T-cell (primary cell): ENCODE results near the gene PCDHA10. TPM values are rescaled to one million over a fixed set of nuclear protein-coding genes. Genes with fewer than 3 reads are reported as not detected.
"Not testable (repeated sequence)": the region's sequence is repeated elsewhere in the genome, so short reads cannot be mapped to it uniquely, and the experiment has no call there.

Experiments
- ATAC-seq, 4 experiments: fragments of 200-7000 bp in 3 of 4; fragments of 150-1000 bp in 1 of 4; cut with Tn5 transposase; replicated peaks in 1 of 4; 1 replicate in 3 of 4; 2 replicates in 1 of 4; pipeline ENCODE4 v1.10.0; 2021; ENCODE audit warnings: moderate library complexity in 3 of 4, mild to moderate bottlenecking in 2 of 4, moderate number of reproducible peaks in 1 of 4
- CTCF ChIA-PET, 2 donors: fragments of 300-600 bp; sonication (Branson Sonifier 250); formaldehyde crosslinking; loops; one replicate each; lab custom pipeline; 2022; ENCODE audit warnings: antibody characterized with exemption in 2 of 2; lab: Charles Lee
- POLR2A ChIA-PET, 2 donors: fragments of 300-600 bp; sonication (Branson Sonifier 250); formaldehyde crosslinking; loops; one replicate each; lab custom pipeline; 2022; ENCODE audit warnings: antibody characterized with exemption in 2 of 2; lab: Charles Lee
- DNase-seq, 35 experiments: peaks; one replicate each; pipeline versions ENCODE4 v3.0.0 to v3.0.0-alpha.2; 2013 to 2023
- H3K27ac ChIP-seq: one replicate; pipeline ENCODE4 v1.5.1; 2013; ENCODE audit warnings: low read length
- H3K27me3 ChIP-seq, 2 experiments: replicated peaks in 1 of 2; 1 replicate in 1 of 2; 2 replicates in 1 of 2; pipeline versions ENCODE4 v1.6.1 to v1.7.0; 2013; ENCODE audit warnings: low read length in 1 of 2, mixed read lengths in 1 of 2; ENCODE audit not compliant: control insufficient read depth in 2 of 2, insufficient read depth in 2 of 2; ENCODE audit errors: extremely low read depth in 1 of 2
- H3K36me3 ChIP-seq, 2 donors: 1 replicate in 1 of 2; 2 replicates in 1 of 2; pipeline versions ENCODE4 v1.6.1 to v1.7.0; 2013; ENCODE audit warnings: low read length in 1 of 2; ENCODE audit not compliant: control insufficient read depth in 2 of 2, insufficient read depth in 1 of 2; ENCODE audit errors: extremely low read depth in 1 of 2
- H3K4me1 ChIP-seq, 2 experiments: 1 replicate in 1 of 2; 2 replicates in 1 of 2; pipeline versions ENCODE4 v1.6.1 to v1.7.0; 2013; ENCODE audit warnings: low read length in 2 of 2, mixed read lengths in 1 of 2; ENCODE audit not compliant: insufficient read depth in 2 of 2, control insufficient read depth in 1 of 2; ENCODE audit errors: extremely low read depth in 1 of 2
- H3K4me3 ChIP-seq, 2 donors: 1 replicate in 1 of 2; 2 replicates in 1 of 2; pipeline versions ENCODE4 v1.5.1 to v1.7.0; 2013; ENCODE audit warnings: mild to moderate bottlenecking in 2 of 2, low read length in 1 of 2, moderate library complexity in 1 of 2; ENCODE audit not compliant: control insufficient read depth in 1 of 2; ENCODE audit errors: extremely low read depth in 1 of 2
- H3K9me3 ChIP-seq: 2 replicates; pipeline ENCODE4 v1.7.0; 2013
- H3K27ac Mint-ChIP-seq, 2 donors: one replicate each; pipeline ENCODE4 v1.8.0; 2020 to 2021; ENCODE audit warnings: mild to moderate bottlenecking in 2 of 2, mixed read lengths in 2 of 2
- H3K27me3 Mint-ChIP-seq, 2 donors: one replicate each; pipeline ENCODE4 v1.8.0; 2021 to 2022; ENCODE audit warnings: mixed read lengths in 2 of 2
- H3K36me3 Mint-ChIP-seq: one replicate; pipeline ENCODE4 v1.8.0; 2021; ENCODE audit warnings: mixed read lengths
- H3K4me1 Mint-ChIP-seq, 3 donors: one replicate each; pipeline ENCODE4 v1.8.0; 2020 to 2022; ENCODE audit warnings: mixed read lengths in 3 of 3, mild to moderate bottlenecking in 1 of 3
- H3K4me3 Mint-ChIP-seq, 3 donors: one replicate each; pipeline ENCODE4 v1.8.0; 2020 to 2022; ENCODE audit warnings: mild to moderate bottlenecking in 3 of 3, mixed read lengths in 3 of 3, moderate library complexity in 3 of 3
- H3K9me3 Mint-ChIP-seq, 3 donors: one replicate each; pipeline ENCODE4 v1.8.0; 2020 to 2022; ENCODE audit warnings: mixed read lengths in 3 of 3
- WGBS: methylation state at CpG from one replicate; pipeline ENCODE4 v1.1.5; 2013; ENCODE audit warnings: missing lambda C conversion rate; ENCODE audit not compliant: insufficient coverage; 5-methylcytosine and 5-hydroxymethylcytosine counted together
- total RNA-seq, 35 experiments: library from RNA in 6 of 35; stranded (reverse) in 6 of 35; fragments of 120-200 nt in 1 of 35; gene quantifications; one replicate each; pipeline versions ENCODE4 v1.2.1 to v1.2.4 and lab custom pipeline; 2013 to 2026

Gene PCDHA10
- total RNA-seq, 5 donors from 2014 or later (not counting 1 experiment from before 2014, with no cell fraction given), result 0.07 TPM; not detected in 4

- not testable (repeated sequence) for H3K4me3 Mint-ChIP-seq, ATAC-seq, H3K36me3 Mint-ChIP-seq
These were observed 21.0 kb downstream of the PCDHA10 start for GRCh38 chr5:140876541-140877261.

DNA sequence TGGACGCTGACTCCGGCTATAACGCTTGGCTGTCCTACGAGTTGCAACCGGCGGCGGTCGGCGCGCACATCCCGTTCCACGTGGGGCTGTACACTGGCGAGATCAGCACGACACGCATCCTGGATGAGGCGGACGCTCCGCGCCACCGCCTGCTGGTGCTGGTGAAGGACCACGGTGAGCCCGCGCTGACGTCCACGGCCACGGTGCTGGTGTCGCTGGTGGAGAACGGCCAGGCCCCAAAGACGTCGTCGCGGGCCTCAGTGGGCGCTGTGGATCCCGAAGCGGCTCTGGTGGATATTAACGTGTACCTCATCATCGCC is 21.5 kb downstream of the PCDHA10 start:
- H3K9me3 Mint-ChIP-seq, result peaks cover 19 to 35% (median 24%) of the 10 kb centered on the region in 3 donors
- H3K4me1 Mint-ChIP-seq, result no peaks in the 10 kb centered on the region
- 52% methylated on average over 37 of the region's 37 CpGs for WGBS
- H3K9me3 ChIP-seq, result no peaks in the 10 kb centered on the region
- H3K4me3 Mint-ChIP-seq, result no peak overlapping the region
- no peaks in the 10 kb centered on the region for H3K4me1 ChIP-seq
- H3K27me3 Mint-ChIP-seq, result peaks cover 43 to 49% of the 10 kb centered on the region in 2 donors
- H3K36me3 Mint-ChIP-seq, result peaks cover 9% of the 10 kb centered on the region
- peaks cover 4 to 16% of the 10 kb centered on the region in 2 experiments for H3K27me3 ChIP-seq
- ATAC-seq (no peak), DNase-seq (no peak)
- H3K4me3 ChIP-seq, result no peak overlapping the region
- H3K27ac ChIP-seq, result no peak overlapping the region
- H3K27ac Mint-ChIP-seq, result no peak overlapping the region
- CTCF ChIA-PET, result no interaction called here
- POLR2A ChIA-PET, result no interaction called here
- no peaks in the 10 kb centered on the region for H3K36me3 ChIP-seq

More at GRCh38 chr5:140876541-140877261, 21.0 kb downstream of the PCDHA10 start:
- Mint-ChIP-seq H3K9me3 (peaks cover 17 to 34% (median 22%) of the 10 kb centered on the region in 3 donors), H3K27me3 (peaks cover 41 to 50% of the 10 kb centered on the region in 2 donors)
- H3K9me3 ChIP-seq, H3K4me3 ChIP-seq, H3K27ac Mint-ChIP-seq, CTCF ChIA-PET, H3K4me1 Mint-ChIP-seq, POLR2A ChIA-PET, H3K27ac ChIP-seq, H3K36me3 ChIP-seq, H3K4me1 ChIP-seq, DNase-seq: not testable (repeated sequence)
- H3K27me3 ChIP-seq, result peaks cover 3 to 12% of the 10 kb centered on the region in 2 experiments
- 62% methylated on average over 79 of the region's 80 CpGs for WGBS

DNA sequence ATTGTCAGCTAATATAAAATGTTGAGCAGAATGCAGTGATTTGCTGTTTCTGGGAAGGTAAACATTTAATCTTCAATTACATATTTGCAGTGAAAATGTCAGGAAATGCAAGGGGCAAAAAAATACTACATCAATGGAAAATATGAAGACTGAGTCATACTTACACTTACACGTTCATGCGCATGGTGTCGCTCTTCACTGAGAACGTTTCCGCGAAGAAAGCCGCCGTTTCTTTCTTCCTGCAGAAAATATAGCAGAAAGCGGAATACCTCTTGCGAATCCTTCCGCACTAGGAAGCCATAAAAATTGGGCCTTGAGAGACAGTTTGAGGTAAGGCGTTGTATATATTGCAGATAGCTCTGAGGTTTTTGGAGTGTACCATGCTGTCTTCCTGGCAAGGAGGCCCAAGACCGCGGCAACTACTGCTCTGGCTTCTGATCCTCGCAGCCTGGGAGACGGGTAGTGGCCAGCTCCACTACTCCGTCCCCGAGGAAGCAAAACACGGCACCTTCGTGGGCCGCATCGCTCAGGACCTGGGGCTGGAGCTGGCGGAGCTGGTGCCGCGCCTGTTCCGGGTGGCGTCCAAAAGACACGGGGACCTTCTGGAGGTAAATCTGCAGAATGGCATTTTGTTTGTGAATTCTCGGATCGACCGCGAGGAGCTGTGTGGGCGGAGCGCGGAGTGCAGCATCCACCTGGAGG is 26.3 kb downstream of the PCDHA10 start, which contains the start of gene PCDHA13:
PCDHA13 (plus strand) TSS at position 236 of the 702 bp plus-strand sequence; CDS start at position 381, 145 bp downstream.
- Mint-ChIP-seq H3K36me3 (peaks cover 11% of the 10 kb centered on the region), H3K4me3 (no peak within 1 kb of the TSS), H3K27me3 (peaks cover 31 to 33% of the 10 kb centered on the region in 2 donors), H3K27ac (no peak within 1 kb of the TSS), H3K4me1 (no peaks in the 10 kb centered on the region), H3K9me3 (peaks cover 16 to 34% (median 19%) of the 10 kb centered on the region in 3 donors)
- no peaks in the 10 kb centered on the region for H3K9me3 ChIP-seq
- no peaks in the 10 kb centered on the region for H3K36me3 ChIP-seq
- CTCF ChIA-PET, result no interaction called here
- no peak within 1 kb of the TSS for H3K4me3 ChIP-seq
- no peak within 1 kb of the TSS for H3K27ac ChIP-seq
- no peak for ATAC-seq
- no peaks in the 10 kb centered on the region for H3K4me1 ChIP-seq
- DNase-seq, result no peak
- H3K27me3 ChIP-seq, result peaks cover 4 to 19% of the 10 kb centered on the region in 2 experiments
- POLR2A ChIA-PET, result no interaction called here
- 26% methylated on average over 8 of the region's 35 CpGs for WGBS

- 24% methylated on average over 7 of the region's 12 CpGs for WGBS
- H3K9me3 Mint-ChIP-seq, result peaks cover 19 to 38% (median 19%) of the 10 kb centered on the region in 3 donors
- POLR2A ChIA-PET, result no interaction called here
These were observed 26.8 kb downstream of the PCDHA10 start for GRCh38 chr5:140882591-140882899.

DNA sequence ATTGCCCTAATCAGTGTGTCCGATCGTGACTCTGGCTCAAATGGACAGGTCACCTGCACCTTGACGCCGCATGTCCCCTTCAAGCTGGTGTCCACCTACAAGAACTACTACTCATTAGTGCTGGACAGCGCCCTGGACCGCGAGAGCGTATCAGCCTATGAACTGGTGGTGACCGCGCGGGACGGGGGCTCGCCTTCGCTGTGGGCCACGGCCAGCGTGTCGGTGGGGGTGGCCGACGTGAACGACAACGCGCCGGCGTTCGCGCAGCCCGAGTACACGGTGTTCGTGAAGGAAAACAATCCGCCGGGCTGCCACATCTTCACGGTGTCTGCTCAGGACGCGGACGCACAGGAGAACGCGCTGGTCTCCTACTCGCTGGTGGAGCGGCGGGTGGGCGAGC is 27.7 kb downstream of the PCDHA10 start:
- Mint-ChIP-seq H3K36me3 (peaks cover 11% of the 10 kb centered on the region), H3K27me3 (peaks cover 34 to 36% of the 10 kb centered on the region in 2 donors), H3K9me3 (peaks cover 20 to 38% (median 22%) of the 10 kb centered on the region in 3 donors), H3K4me3 (no peak overlapping the region), H3K27ac (no peak overlapping the region), H3K4me1 (no peaks in the 10 kb centered on the region)
- 62% methylated on average over 41 of the region's 41 CpGs for WGBS
- H3K36me3 ChIP-seq, result no peaks in the 10 kb centered on the region
- POLR2A ChIA-PET, result no interaction called here
- H3K4me3 ChIP-seq, result no peak overlapping the region
- no peaks in the 10 kb centered on the region for H3K4me1 ChIP-seq
- peaks cover 4 to 19% of the 10 kb centered on the region in 2 experiments for H3K27me3 ChIP-seq
- no peak for DNase-seq
- no peak for ATAC-seq
- CTCF ChIA-PET, result no interaction called here
- no peaks in the 10 kb centered on the region for H3K9me3 ChIP-seq
- H3K27ac ChIP-seq, result no peak overlapping the region

More at GRCh38 chr5:140882591-140882899, 26.8 kb downstream of the PCDHA10 start:
- Histone ChIP-seq H3K9me3 (no peaks in the 10 kb centered on the region), H3K27me3 (peaks cover 4 to 19% of the 10 kb centered on the region in 2 experiments), H3K4me1 (no peaks in the 10 kb centered on the region), H3K27ac (no peak overlapping the region), H3K36me3 (no peaks in the 10 kb centered on the region), H3K4me3 (no peak overlapping the region)
- Mint-ChIP-seq H3K4me1 (no peaks in the 10 kb centered on the region), H3K36me3 (peaks cover 11% of the 10 kb centered on the region), H3K27me3 (peaks cover 34 to 35% of the 10 kb centered on the region in 2 donors), H3K27ac (no peak overlapping the region), H3K4me3 (no peak overlapping the region)
- CTCF ChIA-PET, result no interaction called here
- DNase-seq, result no peak
- no peak for ATAC-seq

DNA sequence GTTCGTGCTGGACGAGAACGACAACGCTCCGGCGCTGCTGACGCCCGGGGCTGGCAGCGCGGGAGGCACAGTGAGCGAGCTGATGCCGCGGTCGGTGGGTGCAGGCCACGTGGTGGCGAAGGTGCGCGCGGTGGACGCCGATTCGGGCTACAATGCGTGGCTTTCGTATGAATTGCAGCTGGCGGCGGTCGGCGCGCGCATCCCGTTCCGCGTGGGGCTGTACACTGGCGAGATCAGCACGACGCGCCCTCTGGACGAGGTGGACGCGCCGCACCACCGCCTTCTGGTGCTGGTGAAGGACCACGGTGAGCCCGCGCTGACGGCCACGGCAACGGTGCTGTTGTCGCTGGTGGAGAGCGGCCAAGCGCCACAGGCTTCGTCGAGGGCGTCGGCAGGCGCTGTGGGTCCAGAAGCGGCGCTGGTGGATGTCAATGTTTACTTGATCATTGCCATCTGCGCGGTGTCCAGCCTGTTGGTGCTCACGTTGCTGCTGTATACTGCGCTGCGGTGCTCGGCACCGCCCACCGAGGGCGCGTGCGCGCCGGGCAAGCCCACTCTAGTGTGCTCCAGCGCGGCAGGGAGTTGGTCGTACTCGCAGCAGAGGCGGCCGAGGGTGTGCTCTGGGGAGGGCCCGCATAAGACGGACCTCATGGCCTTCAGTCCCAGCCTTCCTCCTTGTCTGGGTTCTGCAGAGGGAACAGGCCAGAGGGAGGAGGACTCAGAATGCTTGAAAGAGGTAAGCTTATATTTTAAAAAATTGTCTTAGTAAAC is 28.4 kb downstream of the PCDHA10 start:
- peaks cover 20 to 34% (median 22%) of the 10 kb centered on the region in 3 donors for H3K9me3 Mint-ChIP-seq

More for the DNA sequence above, 28.4 kb downstream of the PCDHA10 start:
- Histone ChIP-seq H3K27ac (no peak overlapping the region), H3K4me3 (no peak overlapping the region), H3K36me3 (no peaks in the 10 kb centered on the region), H3K9me3 (no peaks in the 10 kb centered on the region), H3K27me3 (peaks cover 4 to 19% of the 10 kb centered on the region in 2 experiments), H3K4me1 (no peaks in the 10 kb centered on the region)
- ChIA-PET CTCF (no interaction called here), POLR2A (no interaction called here)
- ATAC-seq (no peak), DNase-seq (no peak)
- Mint-ChIP-seq H3K4me3 (no peak overlapping the region), H3K27ac (no peak overlapping the region), H3K36me3 (peaks cover 11% of the 10 kb centered on the region), H3K27me3 (peaks cover 31 to 34% of the 10 kb centered on the region in 2 donors), H3K4me1 (no peaks in the 10 kb centered on the region)
- 56% methylated on average over 79 of the region's 79 CpGs for WGBS
